Tibial artery (tissue), 4 donors: ENCODE data around the gene FSTL5.
"Not testable (repeated sequence)": the region's sequence is repeated elsewhere in the genome, so short reads cannot be mapped to it uniquely, and the experiment has no call there.

ENCODE experiments used
- DNase-seq, 2 donors: peaks; one replicate each; pipeline ENCODE4 v3.0.0-alpha.2; 2019
- H3K27ac ChIP-seq, 2 donors: fragments of 200-600 bp; sonication (generic) in 1 of 2; 1 replicate in 1 of 2; 2 replicates in 1 of 2; pipeline ENCODE4 v1.5.1; 2018 to 2019; ENCODE audit warnings: mild to moderate bottlenecking in 1 of 2
- H3K27me3 ChIP-seq, 2 donors: fragments of 200-600 bp; sonication (generic) in 1 of 2; one replicate each; pipeline versions ENCODE4 v1.5.1 to v1.6.0; 2016 to 2019
- H3K36me3 ChIP-seq, 3 donors: fragments of 200-600 bp; sonication (generic) in 2 of 3; one replicate each; pipeline ENCODE4 v1.5.1; 2016 to 2019; ENCODE audit warnings: mild to moderate bottlenecking in 2 of 3
- H3K4me1 ChIP-seq, 4 donors: fragments of 200-600 bp; sonication (generic) in 2 of 4; 1 replicate in 3 of 4; 2 replicates in 1 of 4; pipeline ENCODE4 v1.5.1; 2016 to 2019
- H3K4me3 ChIP-seq, 2 donors: fragments of 200-600 bp; sonication (generic) in 1 of 2; 1 replicate in 1 of 2; 2 replicates in 1 of 2; pipeline ENCODE4 v1.5.1; 2018 to 2019; ENCODE audit warnings: mild to moderate bottlenecking in 2 of 2
- H3K9me3 ChIP-seq, 3 donors: fragments of 200-600 bp; sonication (generic) in 1 of 3; one replicate each; pipeline ENCODE4 v1.5.1; 2016 to 2019
- CTCF ChIP-seq, 2 experiments: fragments of 200-600 bp in 1 of 2; fragments of 450-650 bp in 1 of 2; IDR thresholded peaks; one replicate each; pipeline ENCODE4 v1.5.1; 2017 to 2019; ENCODE audit warnings: antibody characterized with exemption in 2 of 2, mild to moderate bottlenecking in 1 of 2, moderate library complexity in 1 of 2
- intact Hi-C: fragments of 100-400 bp; cut with DNase I; formaldehyde crosslinking; loops from one replicate; pipeline ENCODE4 v1.15.0; 2023; ENCODE audit warnings: low total_unique reads

The FSTL5 gene

GRCh38 chr4:162163892-162164759, at the start of gene FSTL5:
FSTL5 (minus strand) TSS chr4:162164000; CDS start chr4:162111396, 52,604 bp downstream.
- Histone ChIP-seq H3K4me3 (peak within 1 kb of the TSS; percentile 29 to 37), H3K27me3 (no peaks in the 10 kb centered on the region), H3K27ac (no peak within 1 kb of the TSS), H3K36me3 (no peaks in the 10 kb centered on the region), H3K9me3 (no peaks in the 10 kb centered on the region), H3K4me1 (peaks cover 0 to 12% (median 8%) of the 10 kb centered on the region in 4 donors)
- peak; percentile 19 to 55 for DNase-seq
- intact Hi-C loops, result no loop called here
- TF ChIP-seq CTCF (IDR thresholded peaks at IDR 0.05), result no peak

GRCh38 chr4:162209706-162210105, 45.9 kb upstream of the FSTL5 start:
- no peak for DNase-seq
- no peaks in the 10 kb centered on the region for H3K36me3 ChIP-seq
- TF ChIP-seq CTCF (IDR thresholded peaks at IDR 0.05), result no peak
- no peaks in the 10 kb centered on the region for H3K9me3 ChIP-seq
- H3K27ac ChIP-seq, result no peak overlapping the region
- no peaks in the 10 kb centered on the region for H3K4me1 ChIP-seq
- no peaks in the 10 kb centered on the region for H3K27me3 ChIP-seq
- intact Hi-C loops, result no loop called here
- H3K4me3 ChIP-seq, result no peak overlapping the region

GRCh38 chr4:162203478-162203877, 39.7 kb upstream of the FSTL5 start:
- peak in 1 of 2 donors; percentile 47 for DNase-seq
- H3K27ac ChIP-seq, H3K4me3 ChIP-seq, intact Hi-C loops, H3K27me3 ChIP-seq, H3K9me3 ChIP-seq, H3K4me1 ChIP-seq, H3K36me3 ChIP-seq: not testable (repeated sequence)

GRCh38 chr4:162201673-162202072, 37.9 kb upstream of the FSTL5 start:
- Histone ChIP-seq H3K27ac (no peak overlapping the region), H3K27me3 (no peaks in the 10 kb centered on the region), H3K4me1 (no peaks in the 10 kb centered on the region), H3K4me3 (no peak overlapping the region), H3K36me3 (no peaks in the 10 kb centered on the region), H3K9me3 (no peaks in the 10 kb centered on the region)
- intact Hi-C loops, result no loop called here
- DNase-seq, result no peak
- no peak for TF ChIP-seq CTCF (IDR thresholded peaks at IDR 0.05)

GRCh38 chr4:162170509-162170908, 6.7 kb upstream of the FSTL5 start:
- Histone ChIP-seq H3K27me3 (no peaks in the 10 kb centered on the region), H3K27ac (no peak overlapping the region), H3K9me3 (no peaks in the 10 kb centered on the region), H3K4me3 (no peak overlapping the region), H3K36me3 (no peaks in the 10 kb centered on the region), H3K4me1 (no peaks in the 10 kb centered on the region)
- TF ChIP-seq CTCF (IDR thresholded peaks at IDR 0.05), result no peak
- DNase-seq, result no peak
- intact Hi-C loops, result no loop called here

GRCh38 chr4:162164906-162165510, 1.2 kb upstream of the FSTL5 start:
- no peak for DNase-seq
- Histone ChIP-seq H3K27me3 (no peaks in the 10 kb centered on the region), H3K36me3 (no peaks in the 10 kb centered on the region), H3K27ac (no peak overlapping the region), H3K9me3 (no peaks in the 10 kb centered on the region), H3K4me3 (no peak overlapping the region), H3K4me1 (peaks cover 0 to 12% (median 8%) of the 10 kb centered on the region in 4 donors)
- intact Hi-C loops, result no loop called here
- no peak for TF ChIP-seq CTCF (IDR thresholded peaks at IDR 0.05)
